Measurements from ENCODE around the gene SMAD7.
A peak's percentile ranks its signal among the peaks of the same experiment; 100 is the strongest.

DNA sequence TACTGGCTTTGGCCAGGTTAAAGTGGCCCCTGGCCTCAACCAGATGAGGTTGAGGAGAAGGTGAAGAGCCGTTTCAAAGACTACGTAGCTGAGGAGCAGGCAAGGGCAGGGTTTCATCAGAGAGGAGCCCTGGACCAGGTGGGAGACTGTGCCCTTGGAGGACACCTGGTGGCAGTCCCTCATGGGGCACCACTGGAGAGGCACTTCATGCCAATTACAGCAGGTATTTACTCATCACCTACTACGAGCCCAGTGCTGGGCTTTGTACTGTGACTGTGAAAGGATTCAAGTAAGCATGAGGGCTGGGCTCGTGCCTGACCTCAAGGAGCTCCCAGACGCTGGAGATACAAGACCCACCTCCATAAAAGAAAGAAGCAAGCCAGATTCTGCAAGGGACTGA is 37.6 kb downstream of the SMAD7 start:
- TF ChIP-seq, protein P1, sequence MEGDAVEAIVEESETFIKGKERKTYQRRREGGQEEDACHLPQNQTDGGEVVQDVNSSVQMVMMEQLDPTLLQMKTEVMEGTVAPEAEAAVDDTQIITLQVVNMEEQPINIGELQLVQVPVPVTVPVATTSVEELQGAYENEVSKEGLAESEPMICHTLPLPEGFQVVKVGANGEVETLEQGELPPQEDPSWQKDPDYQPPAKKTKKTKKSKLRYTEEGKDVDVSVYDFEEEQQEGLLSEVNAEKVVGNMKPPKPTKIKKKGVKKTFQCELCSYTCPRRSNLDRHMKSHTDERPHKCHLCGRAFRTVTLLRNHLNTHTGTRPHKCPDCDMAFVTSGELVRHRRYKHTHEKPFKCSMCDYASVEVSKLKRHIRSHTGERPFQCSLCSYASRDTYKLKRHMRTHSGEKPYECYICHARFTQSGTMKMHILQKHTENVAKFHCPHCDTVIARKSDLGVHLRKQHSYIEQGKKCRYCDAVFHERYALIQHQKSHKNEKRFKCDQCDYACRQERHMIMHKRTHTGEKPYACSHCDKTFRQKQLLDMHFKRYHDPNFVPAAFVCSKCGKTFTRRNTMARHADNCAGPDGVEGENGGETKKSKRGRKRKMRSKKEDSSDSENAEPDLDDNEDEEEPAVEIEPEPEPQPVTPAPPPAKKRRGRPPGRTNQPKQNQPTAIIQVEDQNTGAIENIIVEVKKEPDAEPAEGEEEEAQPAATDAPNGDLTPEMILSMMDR (IDR thresholded peaks at IDR 0.05) = peak in 1 of 6 experiments; percentile 17
- TF ChIP-seq POLR2A (IDR thresholded peaks at IDR 0.05) = no peak

Data from thyroid gland (tissue), 4 donors.